ENCODE data around the gene CCNE1.
"Not testable (repeated sequence)": the region's sequence is repeated elsewhere in the genome, so short reads cannot be mapped to it uniquely, and the experiment has no call there.

The CCNE1 gene

GRCh38 chr19:29781386-29782259, 30.2 kb upstream of the CCNE1 start:
- no peak overlapping the region for H3K27ac Mint-ChIP-seq
- no peak overlapping the region for H3K4me3 Mint-ChIP-seq
- H3K36me3 Mint-ChIP-seq (ENCODE audit: low read depth): no peaks in the 10 kb centered on the region
- H3K27me3 Mint-ChIP-seq: no peaks in the 10 kb centered on the region
- H3K9me3 Mint-ChIP-seq: no peaks in the 10 kb centered on the region
- no peaks in the 10 kb centered on the region for H3K4me1 Mint-ChIP-seq (ENCODE audit: low read depth)
- DNase-seq: no peak

GRCh38 chr19:29782260-29782580, 29.6 kb upstream of the CCNE1 start:
- no peaks in the 10 kb centered on the region for H3K27me3 Mint-ChIP-seq
- H3K4me3 Mint-ChIP-seq: no peak overlapping the region
- DNase-seq: no peak
- no peak overlapping the region for H3K27ac Mint-ChIP-seq
- no peaks in the 10 kb centered on the region for H3K4me1 Mint-ChIP-seq (ENCODE audit: low read depth)
- no peaks in the 10 kb centered on the region for H3K9me3 Mint-ChIP-seq
- H3K36me3 Mint-ChIP-seq (ENCODE audit: low read depth): no peaks in the 10 kb centered on the region

GRCh38 chr19:29783627-29784190, 28.1 kb upstream of the CCNE1 start:
- H3K4me1 Mint-ChIP-seq (ENCODE audit: low read depth): no peaks in the 10 kb centered on the region
- no peak for DNase-seq
- no peaks in the 10 kb centered on the region for H3K27me3 Mint-ChIP-seq
- no peak overlapping the region for H3K27ac Mint-ChIP-seq
- no peak overlapping the region for H3K4me3 Mint-ChIP-seq
- H3K36me3 Mint-ChIP-seq (ENCODE audit: low read depth): no peaks in the 10 kb centered on the region
- no peaks in the 10 kb centered on the region for H3K9me3 Mint-ChIP-seq

GRCh38 chr19:29784598-29785223, 27.1 kb upstream of the CCNE1 start:
- no peaks in the 10 kb centered on the region for H3K27me3 Mint-ChIP-seq
- no peak for DNase-seq
- no peak overlapping the region for H3K27ac Mint-ChIP-seq
- H3K36me3 Mint-ChIP-seq (ENCODE audit: low read depth): no peaks in the 10 kb centered on the region
- no peaks in the 10 kb centered on the region for H3K9me3 Mint-ChIP-seq
- no peak overlapping the region for H3K4me3 Mint-ChIP-seq
- no peaks in the 10 kb centered on the region for H3K4me1 Mint-ChIP-seq (ENCODE audit: low read depth)

DNA sequence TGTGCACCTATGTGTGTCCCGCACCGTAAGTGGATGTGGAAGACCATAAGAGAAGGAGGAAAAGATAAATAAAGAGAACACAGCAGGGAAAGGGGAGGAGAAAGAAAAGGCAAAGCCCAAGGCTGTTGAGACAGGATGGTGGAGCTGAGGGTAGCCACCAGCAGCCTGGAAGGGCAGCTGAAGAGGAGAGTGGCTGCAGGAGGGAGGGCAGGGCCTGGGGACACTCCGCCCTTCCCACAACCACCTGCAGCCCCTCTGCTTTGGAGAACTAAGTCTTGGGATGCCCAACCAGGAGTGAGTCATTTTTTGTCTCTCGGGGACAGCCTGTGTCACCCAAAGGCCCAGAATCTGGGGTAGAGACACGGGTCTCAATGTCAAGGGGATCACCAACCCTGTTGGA, 26.4 kb upstream of the CCNE1 start:
- H3K27ac Mint-ChIP-seq: no peak overlapping the region
- no peaks in the 10 kb centered on the region for H3K9me3 Mint-ChIP-seq
- DNase-seq: no peak

DNA sequence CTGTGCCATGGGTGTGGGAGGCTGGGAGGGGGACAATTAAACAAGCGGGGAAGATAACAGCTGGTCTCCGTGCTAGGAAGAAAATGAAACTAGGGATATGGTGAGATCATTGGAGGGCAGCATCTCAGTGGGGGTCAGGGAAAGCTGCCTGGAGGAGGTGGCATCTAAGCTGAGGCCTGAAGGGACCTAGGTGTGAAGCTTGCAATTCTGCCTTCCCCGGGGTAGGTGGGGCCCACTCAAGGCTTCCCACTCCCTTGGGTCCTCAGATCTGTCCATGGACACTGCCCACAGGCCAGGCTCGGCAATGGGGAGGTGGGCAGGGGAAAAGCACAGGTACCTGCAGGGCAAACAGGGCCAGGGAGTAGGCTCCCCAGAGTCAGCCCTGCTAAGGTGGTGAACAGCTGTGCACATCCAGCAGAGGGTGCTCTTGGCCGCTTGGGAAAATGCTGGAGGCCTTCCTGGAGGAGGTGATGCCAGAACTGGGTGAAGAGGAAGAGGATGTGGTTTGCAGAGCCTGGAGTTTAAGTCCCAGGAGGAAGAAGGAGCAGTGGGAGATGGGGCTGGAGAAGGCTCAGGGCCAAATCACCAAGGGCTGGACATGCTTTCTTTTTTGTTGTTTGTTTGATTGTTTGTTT, 25.7 kb upstream of the CCNE1 start:
- H3K4me1 Mint-ChIP-seq (ENCODE audit: low read depth): no peaks in the 10 kb centered on the region
- no peaks in the 10 kb centered on the region for H3K27me3 Mint-ChIP-seq
- no peaks in the 10 kb centered on the region for H3K9me3 Mint-ChIP-seq
- no peak overlapping the region for H3K4me3 Mint-ChIP-seq
- peak; percentile 37 for DNase-seq
- H3K27ac Mint-ChIP-seq: no peak overlapping the region
- H3K36me3 Mint-ChIP-seq (ENCODE audit: low read depth): no peaks in the 10 kb centered on the region

More for the DNA sequence above, 26.4 kb upstream of the CCNE1 start:
- no peaks in the 10 kb centered on the region for H3K36me3 Mint-ChIP-seq (ENCODE audit: low read depth)
- no peaks in the 10 kb centered on the region for H3K4me1 Mint-ChIP-seq (ENCODE audit: low read depth)
- no peak overlapping the region for H3K4me3 Mint-ChIP-seq
- H3K27me3 Mint-ChIP-seq: no peaks in the 10 kb centered on the region

DNA sequence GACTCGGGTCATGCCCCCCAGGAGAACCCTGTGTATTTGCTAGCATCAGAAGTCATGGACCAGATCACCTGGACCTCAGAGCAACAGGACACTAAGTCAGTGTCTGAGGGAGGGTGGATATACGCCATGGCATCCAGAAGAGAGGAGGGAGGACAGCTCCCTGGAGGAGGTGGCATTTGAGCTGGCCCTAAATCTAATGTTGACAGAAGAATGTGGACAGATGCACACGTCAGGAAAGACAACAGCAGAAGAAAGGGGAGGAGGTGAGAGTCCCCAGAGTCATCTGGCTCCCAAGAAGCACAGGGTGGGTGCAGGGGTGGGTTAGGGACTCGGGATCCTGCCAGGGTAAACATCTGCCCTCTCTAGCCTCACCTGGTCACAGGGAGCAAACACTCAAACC, 24.5 kb upstream of the CCNE1 start:
- Mint-ChIP-seq H3K9me3 (no peaks in the 10 kb centered on the region), H3K27ac (no peak overlapping the region), H3K27me3 (no peaks in the 10 kb centered on the region), H3K4me3 (no peak overlapping the region), H3K4me1 (ENCODE audit: low read depth) (no peaks in the 10 kb centered on the region), H3K36me3 (ENCODE audit: low read depth) (no peaks in the 10 kb centered on the region)
- no peak for DNase-seq

DNA sequence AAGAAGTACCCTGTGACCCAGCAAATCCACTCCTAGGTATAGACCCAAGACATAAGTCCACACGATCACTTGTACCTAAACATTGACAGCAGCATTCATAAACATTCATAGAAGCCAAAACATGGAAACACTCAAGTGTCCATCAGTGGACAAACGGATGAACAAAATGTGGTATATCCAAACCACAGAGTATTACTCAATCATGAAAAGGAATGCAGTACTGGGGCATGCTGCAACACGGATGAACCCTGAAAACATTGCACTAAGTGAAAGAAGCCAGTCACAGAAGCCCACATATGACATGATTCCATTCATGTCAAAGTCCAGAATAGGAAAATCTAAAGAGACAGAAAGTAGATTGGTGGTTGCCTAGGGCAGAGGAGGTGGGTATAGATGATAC, 22.8 kb upstream of the CCNE1 start:
- no peak overlapping the region for H3K27ac Mint-ChIP-seq
- no peaks in the 10 kb centered on the region for H3K9me3 Mint-ChIP-seq

DNA sequence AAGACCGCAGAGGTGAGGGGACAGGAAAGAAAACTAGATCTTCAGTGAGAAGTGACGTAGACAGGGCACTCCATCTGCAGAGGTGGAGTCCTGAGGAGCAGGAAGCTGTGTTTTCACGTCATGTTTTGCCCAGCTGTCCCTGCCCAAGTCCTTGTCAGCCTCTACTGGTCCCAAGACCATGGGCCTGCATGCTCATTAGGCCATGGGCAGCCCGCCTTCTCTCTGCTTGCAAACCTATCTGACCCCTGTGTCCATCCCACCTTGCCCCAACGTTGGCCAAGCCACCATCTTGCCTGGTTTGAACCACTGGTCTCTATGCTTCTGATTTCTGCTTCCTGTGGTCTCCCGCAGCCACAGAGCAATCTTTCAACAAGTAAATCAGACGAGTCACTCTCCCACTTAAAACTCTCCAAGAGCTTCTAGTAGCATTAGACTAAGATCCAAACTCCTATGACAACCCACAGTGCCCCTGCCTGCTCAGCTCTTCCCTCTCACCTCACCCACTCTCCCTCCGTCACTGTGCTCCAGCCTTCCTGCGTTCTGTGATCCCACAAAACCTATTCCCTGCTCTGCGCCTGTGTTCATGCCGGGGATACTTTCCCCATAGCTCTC, 18.6 kb upstream of the CCNE1 start:
- Mint-ChIP-seq H3K36me3 (ENCODE audit: low read depth) (no peaks in the 10 kb centered on the region), H3K27ac (no peak overlapping the region), H3K4me1 (ENCODE audit: low read depth) (peaks cover 4% of the 10 kb centered on the region), H3K27me3 (no peaks in the 10 kb centered on the region), H3K4me3 (no peak overlapping the region), H3K9me3 (no peaks in the 10 kb centered on the region)
- no peak for DNase-seq

More for the DNA sequence above, 22.8 kb upstream of the CCNE1 start:
- no peak overlapping the region for H3K4me3 Mint-ChIP-seq
- H3K36me3 Mint-ChIP-seq (ENCODE audit: low read depth): no peaks in the 10 kb centered on the region
- H3K27me3 Mint-ChIP-seq: no peaks in the 10 kb centered on the region
- H3K4me1 Mint-ChIP-seq (ENCODE audit: low read depth): peaks cover 4% of the 10 kb centered on the region
- no peak for DNase-seq

DNA sequence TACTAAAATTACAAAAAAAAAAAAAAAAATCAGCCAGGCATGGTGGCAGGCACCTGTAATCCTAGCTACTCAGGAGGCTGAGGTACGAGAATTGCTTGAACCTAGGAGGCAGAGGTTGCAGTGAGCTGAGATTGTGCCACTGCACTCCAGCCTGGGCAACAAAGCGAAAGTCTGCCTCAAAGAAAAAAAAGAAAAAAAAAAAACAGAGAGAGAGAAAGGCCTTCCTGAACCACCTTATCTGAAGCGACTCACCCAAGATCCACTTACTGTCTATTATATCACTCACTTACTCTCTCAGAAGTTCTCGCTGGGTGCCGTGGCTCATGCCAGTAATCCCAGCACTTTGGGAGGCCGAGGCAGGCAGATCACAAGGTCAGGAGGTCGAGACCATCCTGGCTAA, 17.3 kb upstream of the CCNE1 start:
- H3K36me3 Mint-ChIP-seq (ENCODE audit: low read depth); H3K27me3 Mint-ChIP-seq; H3K4me1 Mint-ChIP-seq (ENCODE audit: low read depth); H3K27ac Mint-ChIP-seq; DNase-seq; H3K4me3 Mint-ChIP-seq; H3K9me3 Mint-ChIP-seq: not testable (repeated sequence)

DNA sequence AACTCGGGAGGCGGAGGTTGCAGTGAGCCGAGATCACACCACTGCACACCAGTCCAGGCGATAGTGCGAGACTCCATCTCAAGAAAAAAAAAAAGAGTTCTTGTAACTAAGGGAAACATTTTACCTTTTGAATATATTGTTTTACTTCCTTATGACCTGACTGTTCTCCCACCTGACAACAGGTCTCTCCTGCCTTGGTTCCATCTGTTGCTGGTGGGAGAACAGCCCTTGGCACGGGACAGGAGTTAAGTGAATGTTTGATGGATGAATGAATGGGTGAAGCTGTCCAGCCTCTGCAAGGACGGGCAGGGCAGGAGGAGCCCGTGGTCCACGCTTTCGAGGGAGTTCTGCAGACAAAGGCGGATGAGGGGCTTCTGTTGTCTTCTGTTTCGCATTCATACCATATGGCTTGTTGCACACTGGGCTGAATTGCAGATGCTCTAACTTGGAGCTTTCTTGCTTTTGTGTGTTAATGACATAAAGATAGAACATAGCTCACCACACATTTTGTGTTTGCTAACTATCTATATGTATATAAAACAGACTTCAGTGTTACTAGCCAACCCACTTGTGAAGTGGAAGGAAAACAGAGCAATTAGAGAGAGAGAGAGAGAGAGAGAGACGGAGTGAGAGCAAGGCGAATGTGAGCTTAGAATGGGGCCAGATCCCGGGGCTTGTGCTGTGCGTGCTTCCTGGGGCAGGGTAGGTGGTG, 16.2 kb upstream of the CCNE1 start:
- H3K27ac Mint-ChIP-seq: no peak overlapping the region
- peaks cover 4% of the 10 kb centered on the region for H3K4me1 Mint-ChIP-seq (ENCODE audit: low read depth)
- no peaks in the 10 kb centered on the region for H3K9me3 Mint-ChIP-seq
- H3K27me3 Mint-ChIP-seq: no peaks in the 10 kb centered on the region
- H3K36me3 Mint-ChIP-seq (ENCODE audit: low read depth): no peaks in the 10 kb centered on the region
- no peak overlapping the region for H3K4me3 Mint-ChIP-seq
- DNase-seq: no peak

- Mint-ChIP-seq H3K27ac (no peak overlapping the region), H3K27me3 (no peaks in the 10 kb centered on the region), H3K36me3 (ENCODE audit: low read depth) (no peaks in the 10 kb centered on the region), H3K9me3 (no peaks in the 10 kb centered on the region), H3K4me1 (ENCODE audit: low read depth) (peaks cover 4% of the 10 kb centered on the region), H3K4me3 (no peak overlapping the region)
- DNase-seq: no peak
Measured at GRCh38 chr19:29796173-29796573, 15.6 kb upstream of the CCNE1 start.

DNA sequence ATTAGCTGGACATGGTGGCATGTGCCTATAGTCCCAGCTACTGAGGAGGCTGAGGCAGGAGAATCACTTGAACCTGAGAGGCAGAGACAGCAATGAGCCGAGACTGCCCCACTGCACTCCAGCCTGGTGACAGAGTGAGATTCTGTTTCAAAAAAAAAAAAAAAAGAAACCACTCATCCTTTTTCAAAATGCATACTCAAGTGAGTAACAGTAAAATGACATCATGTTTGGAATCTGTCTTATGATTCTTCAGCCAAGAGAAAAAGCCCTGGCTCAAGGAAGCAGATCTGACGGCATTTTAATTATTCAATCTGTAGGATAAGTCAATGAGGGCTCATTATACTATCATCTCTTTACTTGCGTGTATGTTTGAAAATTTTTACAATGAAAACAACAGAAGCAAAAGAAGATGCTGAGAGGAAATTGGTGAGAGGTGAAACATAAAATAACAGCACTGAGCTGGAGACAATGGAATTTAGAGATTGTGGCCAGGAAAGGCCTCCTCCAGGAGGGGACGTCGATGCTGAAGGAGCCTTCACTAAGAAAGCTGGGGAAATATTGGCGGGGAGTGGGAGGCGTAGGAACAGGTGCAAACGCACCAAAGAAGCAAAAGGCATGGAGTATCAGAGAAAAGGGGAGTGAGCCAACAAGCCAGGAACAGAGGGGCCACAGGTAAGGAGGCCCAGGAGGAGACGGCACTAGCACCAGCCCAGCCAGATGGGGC, 12.9 kb upstream of the CCNE1 start:
- H3K4me1 Mint-ChIP-seq (ENCODE audit: low read depth): no peaks in the 10 kb centered on the region
- H3K4me3 Mint-ChIP-seq: no peak overlapping the region
- no peak for DNase-seq
- H3K27ac Mint-ChIP-seq: no peak overlapping the region
- H3K36me3 Mint-ChIP-seq (ENCODE audit: low read depth): no peaks in the 10 kb centered on the region
- H3K9me3 Mint-ChIP-seq: no peaks in the 10 kb centered on the region
- H3K27me3 Mint-ChIP-seq: no peaks in the 10 kb centered on the region
